SIG-M5 treated with dmso at 0.1 percent for 504 hours (cell line): ENCODE results near the gene GTF2A2.
"Not testable (repeated sequence)": the region's sequence is repeated elsewhere in the genome, so short reads cannot be mapped to it uniquely, and the experiment has no call there.

Experiments
- DNase-seq: peaks from one replicate; lab custom pipeline; 2025; ENCODE audit not compliant: unreplicated experiment; lab: John Stamatoyannopoulos, UW

The GTF2A2 gene

GRCh38 chr15:59674361-59674877 is 17.1 kb upstream of the GTF2A2 start:
- no peak for DNase-seq

DNA sequence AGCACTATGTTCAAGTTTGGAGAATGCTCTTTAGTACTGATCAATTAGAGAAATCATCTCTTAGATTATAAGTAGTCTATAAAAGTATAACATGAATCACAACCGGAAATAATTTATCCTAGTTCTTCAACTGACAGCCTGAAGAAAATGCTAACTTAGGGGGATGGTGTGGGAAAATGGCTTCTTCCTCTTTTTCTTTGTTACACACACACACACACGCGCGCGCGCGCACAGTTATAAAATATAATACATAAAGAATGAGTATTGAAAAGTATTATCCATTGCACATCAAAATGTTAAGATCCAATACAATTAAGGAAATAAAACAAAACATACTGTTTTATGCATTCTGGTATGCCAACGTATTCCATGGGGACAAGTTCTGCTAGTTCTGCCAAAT is 11.2 kb upstream of the GTF2A2 start:
- DNase-seq, result no peak

- DNase-seq, result no peak
These were observed 4.9 kb upstream of the GTF2A2 start for GRCh38 chr15:59662260-59662659.

DNA sequence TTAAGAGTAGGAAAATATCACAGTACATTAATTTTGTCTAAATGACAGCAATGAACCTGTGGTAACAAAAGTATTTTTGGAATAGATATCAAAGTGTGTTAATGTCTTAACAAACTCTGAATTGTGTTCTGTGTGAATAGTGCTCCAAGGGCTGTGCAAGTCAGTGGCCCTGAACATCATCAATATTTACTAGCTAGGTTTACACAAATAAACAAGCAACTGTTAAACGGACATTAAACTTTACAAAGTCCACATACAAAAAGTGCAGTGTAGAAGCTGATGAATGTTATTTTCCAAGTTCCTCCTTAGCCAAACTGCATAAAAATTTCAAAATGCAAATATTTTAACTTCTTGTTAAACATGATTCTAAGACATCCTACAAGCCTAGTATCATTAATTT is 2.1 kb upstream of the GTF2A2 start:
- no peak for DNase-seq

- no peak for DNase-seq
These were observed 365 bp upstream of the GTF2A2 start for GRCh38 chr15:59657635-59658125.

GRCh38 chr15:59654046-59654445 is 3.3 kb downstream of the GTF2A2 start:
- peak; percentile 9 for DNase-seq

DNA sequence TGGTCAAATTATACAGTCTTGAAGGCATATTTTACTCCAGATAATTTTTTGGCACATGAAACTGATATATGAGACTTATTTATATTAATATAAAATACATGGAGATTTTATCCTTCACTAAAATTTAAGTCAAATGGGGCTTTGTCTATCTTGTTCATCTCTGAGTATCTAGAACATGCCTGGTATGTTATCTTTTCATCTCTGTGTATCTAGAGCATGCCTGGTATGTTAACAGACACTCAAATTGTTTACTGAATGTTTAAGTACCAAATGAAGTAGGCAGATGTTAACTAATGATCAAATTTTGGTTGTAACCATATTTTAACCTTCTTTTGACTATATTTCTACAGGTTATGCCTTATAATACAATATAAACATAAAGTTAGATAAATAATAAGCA is 7.7 kb downstream of the GTF2A2 start:
- DNase-seq, result no peak

GRCh38 chr15:59647085-59647484 is 10.2 kb downstream of the GTF2A2 start:
- no peak for DNase-seq

GRCh38 chr15:59646277-59646676 is 11.0 kb downstream of the GTF2A2 start:
- no peak for DNase-seq

DNA sequence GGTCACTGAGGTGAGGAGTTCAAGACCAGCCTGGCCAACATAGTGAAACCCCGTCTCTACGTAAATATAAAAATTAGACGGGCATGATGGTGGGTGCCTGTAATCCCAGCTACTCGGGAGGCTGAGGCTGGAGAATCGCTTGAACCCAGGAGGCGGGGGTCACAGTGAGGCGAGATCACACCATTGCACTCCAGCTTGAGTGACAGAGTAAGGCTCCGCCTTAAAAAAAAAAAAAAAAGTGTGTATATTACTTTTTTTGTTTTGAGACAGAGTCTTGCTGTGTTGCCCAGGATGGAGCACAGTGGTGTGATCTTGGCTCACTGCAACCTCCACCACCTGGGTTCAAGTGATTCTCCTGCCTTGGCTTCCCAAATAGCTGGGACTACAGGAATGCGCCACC is 11.5 kb downstream of the GTF2A2 start:
- not testable (repeated sequence) for DNase-seq

- DNase-seq, result no peak
These were observed 12.6 kb downstream of the GTF2A2 start for GRCh38 chr15:59644756-59645155.

- DNase-seq, result no peak
These were observed 15.0 kb downstream of the GTF2A2 start for GRCh38 chr15:59642351-59642750.

DNA sequence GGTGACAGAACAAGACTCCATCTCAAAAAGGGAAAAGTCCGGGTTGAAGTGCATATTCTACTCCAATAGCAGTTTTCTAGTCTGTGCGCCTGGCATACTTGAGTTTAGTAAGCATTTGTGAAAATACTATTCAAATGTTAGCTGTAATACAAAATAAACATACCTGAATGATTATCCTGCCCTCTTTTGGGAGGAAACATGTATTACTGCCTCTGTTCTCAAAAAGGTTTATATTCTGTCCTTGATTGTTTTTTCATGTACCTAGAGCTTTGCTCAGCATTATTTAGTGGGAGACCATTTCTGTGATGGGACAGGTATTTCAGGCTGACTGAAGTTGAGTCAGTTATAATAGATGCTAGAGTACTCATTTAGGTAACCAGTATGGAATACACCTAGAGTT is 19.8 kb downstream of the GTF2A2 start:
- DNase-seq, result not testable (repeated sequence)

GRCh38 chr15:59636184-59636583 is 21.1 kb downstream of the GTF2A2 start:
- no peak for DNase-seq

- DNase-seq, result no peak
These were observed 24.6 kb downstream of the GTF2A2 start for GRCh38 chr15:59632714-59633113.

DNA sequence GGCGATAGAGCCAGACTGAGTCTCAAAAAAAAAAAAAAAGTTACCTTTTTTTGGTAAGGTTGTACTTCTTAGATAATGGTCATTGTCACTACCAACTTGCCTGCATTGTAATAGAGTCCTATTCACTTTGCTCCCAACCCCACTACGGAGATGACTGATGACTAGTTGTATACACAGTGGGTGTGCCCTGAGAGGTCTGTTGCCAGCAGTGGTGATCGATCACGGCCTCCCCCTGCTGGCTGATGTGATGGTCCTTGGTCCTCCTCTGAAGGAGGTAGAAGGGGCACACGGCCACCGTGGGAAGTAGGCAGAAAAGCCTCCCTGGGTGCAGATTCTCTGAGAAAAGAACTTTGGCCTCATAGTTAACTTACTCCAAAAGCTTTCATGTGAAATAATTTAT is 35.0 kb downstream of the GTF2A2 start:
- peak; percentile 58 for DNase-seq

DNA sequence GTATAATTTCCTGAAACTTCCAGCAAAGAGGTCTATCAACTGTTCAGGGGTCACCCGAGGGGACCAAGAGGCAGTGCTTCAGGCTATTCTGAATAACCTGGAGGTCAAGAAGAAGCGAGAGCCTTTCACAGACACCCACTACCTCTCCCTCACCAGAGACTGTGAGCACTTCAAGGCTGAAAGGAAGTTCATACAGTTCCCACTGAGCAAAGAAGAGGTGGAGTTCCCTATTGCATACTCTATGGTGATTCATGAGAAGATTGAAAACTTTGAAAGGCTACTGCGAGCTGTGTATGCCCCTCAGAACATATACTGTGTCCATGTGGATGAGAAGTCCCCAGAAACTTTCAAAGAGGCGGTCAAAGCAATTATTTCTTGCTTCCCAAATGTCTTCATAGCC is 38.9 kb downstream of the GTF2A2 start:
- no peak for DNase-seq

- DNase-seq, result no peak
These were observed 40.9 kb downstream of the GTF2A2 start for GRCh38 chr15:59616379-59616778.

GRCh38 chr15:59615661-59616060 is 41.7 kb downstream of the GTF2A2 start:
- no peak for DNase-seq

GRCh38 chr15:59614153-59614552 is 43.2 kb downstream of the GTF2A2 start:
- DNase-seq, result no peak

DNA sequence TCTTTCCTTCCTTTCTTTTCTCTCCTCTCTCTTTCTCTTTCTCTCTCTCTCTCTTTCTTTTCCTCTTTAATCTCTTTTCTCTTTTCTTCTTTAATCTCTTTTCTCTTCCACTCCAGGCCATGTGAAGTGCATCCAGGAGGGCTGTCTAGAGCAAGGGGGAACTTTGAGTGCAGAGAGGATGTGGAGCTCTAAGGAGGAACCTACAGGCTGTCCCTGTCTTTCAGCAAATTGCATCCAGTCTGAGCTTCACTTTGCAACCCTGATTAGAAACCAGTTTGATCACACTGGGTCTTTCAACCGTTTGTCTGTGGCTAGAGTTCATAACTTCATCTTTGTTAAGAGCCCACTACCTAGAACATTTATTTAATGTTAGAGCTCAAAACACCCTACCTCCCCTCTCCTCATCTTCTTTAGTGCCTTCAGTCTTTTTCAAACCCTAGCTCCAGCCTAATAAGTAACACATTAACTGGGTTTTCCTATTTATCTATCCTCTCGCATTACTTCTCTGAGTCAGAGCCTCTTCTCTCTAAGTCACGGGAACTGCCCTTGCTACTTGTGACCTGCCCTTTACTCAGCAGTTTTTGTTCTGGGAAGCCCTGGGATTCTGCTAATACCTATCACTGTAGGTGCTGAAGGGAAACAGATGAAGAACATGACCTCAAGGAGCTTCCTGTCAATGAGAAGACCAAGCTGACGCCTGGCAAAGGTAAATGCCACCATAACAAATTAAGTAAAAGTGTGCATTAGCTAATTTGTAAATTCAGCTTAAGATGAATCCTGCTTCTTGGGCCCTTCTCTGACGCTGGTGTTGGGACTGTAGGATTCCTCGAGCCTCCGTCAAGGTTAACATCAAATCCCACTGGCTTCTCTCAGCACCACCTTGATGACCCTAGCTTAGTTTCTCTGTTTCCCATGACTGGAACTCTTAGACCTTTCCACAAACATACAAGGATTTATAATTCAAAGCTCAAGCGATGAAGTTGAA is 45.7 kb downstream of the GTF2A2 start, which contains the start of gene GCNT3:
Gene GCNT3, plus strand, starts transcription at position 508 of the 985 bp plus-strand sequence. CDS start 6,456 bp downstream, outside the sequence.
- DNase-seq, result peak; percentile 26
